Endothelial cell of umbilical vein (primary cell): ENCODE measurements around the gene SMCHD1. TPM values are rescaled to one million over a fixed set of nuclear protein-coding genes. Genes with fewer than 3 reads are reported as not detected.

Experiments used
- BruUV-seq: library from RNA; stranded (reverse); fragments of 400-500 nt; replicated peaks from 2 replicates; lab custom pipeline; 2021; lab: Mats Ljungman, UMichigan
- CTCF ChIA-PET: fragments of 300-600, 350-600 bp; sonication (Branson Sonifier 250); formaldehyde crosslinking; loops from one replicate; lab custom pipeline; 2021; ENCODE audit warnings: antibody characterized with exemption, inconsistent platforms; lab: Charles Lee
- POLR2A ChIA-PET: fragments of 300-600, 350-600 bp; sonication (Branson Sonifier 250); formaldehyde crosslinking; loops from one replicate; lab custom pipeline; 2021; ENCODE audit warnings: antibody characterized with exemption, inconsistent platforms; lab: Charles Lee
- DNase-seq: peaks from one replicate; pipeline ENCODE4 v3.0.0-alpha.2; 2011; ENCODE audit warnings: low read depth, low spot score
- FAIRE-seq: peaks from 2 replicates; lab custom pipeline; 2011; peaks lifted over from hg19 to GRCh38; lab: Jason Lieb, UNC
- H2AFZ ChIP-seq: 2 replicates; pipeline ENCODE4 v1.6.0; 2012; ENCODE audit warnings: low read depth, low read length, control low read depth, inconsistent platforms
- H3K27ac ChIP-seq: 2 replicates; pipeline ENCODE4 v1.5.1; 2011; ENCODE audit warnings: low read depth, mild to moderate bottlenecking, control low read depth, low read length, moderate library complexity; ENCODE audit not compliant: insufficient read depth
- H3K27me3 ChIP-seq, 2 experiments: 2 replicates each; pipeline versions ENCODE4 v1.6.0 to v1.6.1; 2011; ENCODE audit warnings: low read length in 2 of 2, mixed read lengths in 1 of 2; ENCODE audit not compliant: control insufficient read depth in 2 of 2, insufficient read depth in 2 of 2
- H3K36me3 ChIP-seq, 2 experiments: 2 replicates in 1 of 2; 3 replicates in 1 of 2; pipeline ENCODE4 v1.5.1; 2011; ENCODE audit warnings: low read length in 2 of 2, mild to moderate bottlenecking in 1 of 2, moderate library complexity in 1 of 2; ENCODE audit not compliant: control insufficient read depth in 2 of 2, insufficient read depth in 2 of 2; ENCODE audit errors: extremely low read depth in 1 of 2
- H3K4me1 ChIP-seq: 3 replicates; pipeline ENCODE4 v1.5.1; 2011; ENCODE audit warnings: mild to moderate bottlenecking, low read length; ENCODE audit not compliant: control insufficient read depth, insufficient read depth; ENCODE audit errors: extremely low read depth
- H3K4me2 ChIP-seq: 2 replicates; pipeline ENCODE4 v1.6.1; 2011; ENCODE audit warnings: low read length, control low read depth, mixed read lengths; ENCODE audit not compliant: insufficient read depth
- H3K4me3 ChIP-seq, 3 experiments: fragments of 200-600 bp in 1 of 3; sonication (generic), shearing (Covaris generic) in 1 of 3; replicated peaks in 1 of 3; 2 replicates each; pipeline ENCODE4 v1.5.1; 2011 to 2016; ENCODE audit warnings: control low read depth in 3 of 3, low read length in 3 of 3, mild to moderate bottlenecking in 2 of 3, inconsistent platforms in 1 of 3, low read depth in 1 of 3, moderate library complexity in 1 of 3; ENCODE audit not compliant: insufficient read depth in 1 of 3
- H3K79me2 ChIP-seq: 2 replicates; pipeline ENCODE4 v1.6.0; 2012; ENCODE audit warnings: low read length, inconsistent platforms; ENCODE audit not compliant: control insufficient read depth, insufficient read depth
- H3K9ac ChIP-seq: replicated peaks from 2 replicates; pipeline ENCODE3; 2011; ENCODE audit warnings: low read length, control low read depth; ENCODE audit not compliant: insufficient read depth; ENCODE audit errors: extremely low read depth
- H3K9me1 ChIP-seq: replicated peaks from 3 replicates; pipeline ENCODE4 v1.6.0; 2011; ENCODE audit warnings: mild to moderate bottlenecking, low read length; ENCODE audit not compliant: control insufficient read depth, insufficient read depth; ENCODE audit errors: extremely low read depth
- H3K9me3 ChIP-seq: replicated peaks from 2 replicates; pipeline ENCODE4 v1.5.1; 2012; ENCODE audit warnings: low read length, inconsistent platforms; ENCODE audit not compliant: control insufficient read depth, insufficient read depth
- H4K20me1 ChIP-seq: replicated peaks from 2 replicates; pipeline ENCODE3; 2011; ENCODE audit warnings: mild to moderate bottlenecking, low read length; ENCODE audit not compliant: control insufficient read depth, insufficient read depth; ENCODE audit errors: extremely low read depth
- CTCF ChIP-seq, 2 donors: IDR thresholded peaks; 1 replicate in 1 of 2; 2 replicates in 1 of 2; pipeline ENCODE4 v1.5.1; 2011; ENCODE audit warnings: low read length in 2 of 2, mild to moderate bottlenecking in 2 of 2, moderate library complexity in 2 of 2, control low read depth in 1 of 2, inconsistent platforms in 1 of 2, low read depth in 1 of 2; ENCODE audit not compliant: insufficient read depth in 1 of 2; ENCODE audit errors: extremely low read depth in 1 of 2
- EZH2 ChIP-seq: IDR thresholded peaks from 2 replicates; pipeline ENCODE4 v1.6.1; 2012; ENCODE audit warnings: borderline replicate concordance, low read depth, mild to moderate bottlenecking, moderate library complexity, low read length, inconsistent platforms; ENCODE audit not compliant: severe bottlenecking
- FOS ChIP-seq: IDR thresholded peaks from 2 replicates; pipeline ENCODE4 v1.6.1; 2011; ENCODE audit warnings: mild to moderate bottlenecking, low read length, moderate library complexity, borderline replicate concordance; ENCODE audit not compliant: insufficient read depth
- GATA2 ChIP-seq: IDR thresholded peaks from 2 replicates; pipeline ENCODE4 v1.7.0; 2011; ENCODE audit warnings: low read depth, mild to moderate bottlenecking, moderate library complexity, mixed read lengths, low read length; ENCODE audit not compliant: insufficient read length, insufficient read depth
- JUN ChIP-seq: IDR thresholded peaks from 2 replicates; pipeline ENCODE4 v1.6.1; 2011; ENCODE audit warnings: borderline replicate concordance, low read depth; ENCODE audit not compliant: insufficient read length, insufficient read depth
- MAX ChIP-seq: IDR thresholded peaks from 2 replicates; pipeline ENCODE4 v1.6.1; 2011; ENCODE audit not compliant: insufficient read depth, insufficient read length
- MYC ChIP-seq: IDR thresholded peaks from one replicate; pipeline ENCODE4 v1.6.1; 2011; ENCODE audit warnings: mild to moderate bottlenecking, low read depth, low read length
- POLR2A ChIP-seq: IDR thresholded peaks from 2 replicates; pipeline ENCODE4 v1.6.1; 2012; ENCODE audit warnings: low read depth, mild to moderate bottlenecking, control low read depth, low read length
- POLR2AphosphoS5 ChIP-seq: IDR thresholded peaks from 2 replicates; pipeline ENCODE4 v1.6.1; 2012; ENCODE audit warnings: low read depth, mild to moderate bottlenecking, control low read depth, low read length, moderate library complexity; ENCODE audit not compliant: insufficient read depth
- dilution Hi-C: fragments of 300-500 bp; cut with MboI; formaldehyde crosslinking; loops from one replicate; pipeline ENCODE4 v1.15.0; 2019; ENCODE audit warnings: low sequenced_read_pairs; ENCODE audit not compliant: extremely low pct_ligation_motif_present
- intact Hi-C: fragments of 100-400 bp; cut with micrococcal nuclease; formaldehyde crosslinking; loops from one replicate; pipeline ENCODE4 v1.10.0; 2022
- polyA plus RNA-seq, 4 experiments: library from polyadenylated mRNA; depleted of rRNA in 3 of 4; stranded (reverse) in 3 of 4; unstranded in 1 of 4; fragments of >200 nt; gene quantifications; 2 replicates each; pipeline versions ENCODE4 v1.2.1 to v1.2.3, GENCODE V29; 2011 to 2012; ENCODE audit warnings: missing spikeins in 1 of 4
- total RNA-seq: library from RNA; stranded (reverse); gene quantifications from 2 replicates; pipeline ENCODE4 v1.2.3, GENCODE V29; 2021

The SMCHD1 gene
- total and polyA plus RNA-seq, 2 donors (not counting 3 experiments of a cell fraction or from before 2014, with no cell fraction given) = 7.4 to 39.9 TPM

GRCh38 chr18:2774669-2775068 lies 119.1 kb downstream of the SMCHD1 start:
- Histone ChIP-seq H3K9me3 (no peaks in the 10 kb centered on the region), H3K27me3 (no peaks in the 10 kb centered on the region), H3K4me3 (no peak overlapping the region), H2AFZ (no peak overlapping the region), H3K9ac (no peak overlapping the region), H3K4me2 (no peak overlapping the region), H4K20me1 (no peaks in the 10 kb centered on the region), H3K27ac (no peak overlapping the region), H3K4me1 (peaks cover 7% of the 10 kb centered on the region), H3K36me3 (peaks cover 3 to 8% of the 10 kb centered on the region in 2 experiments), H3K79me2 (no peaks in the 10 kb centered on the region), H3K9me1 (no peaks in the 10 kb centered on the region)
- TF ChIP-seq MYC (no peak), EZH2 (no peak), POLR2A (no peak), CTCF (IDR thresholded peaks at IDR 0.05; ENCODE audit: extremely low read depth in 1 of 2, insufficient read depth in 1 of 2, low read depth in 1 of 2, low read length in 2 of 2) (no peak), JUN (no peak), POLR2AphosphoS5 (no peak), MAX (no peak), FOS (no peak), GATA2 (no peak)
- CTCF ChIA-PET = interaction anchor here (1.0 kb wide), 1 partner anchor 9 kb away, joined by 6 read pairs; no protein-coding TSS in a partner anchor
- DNase-seq (no peak), FAIRE-seq (no peak)
- intact Hi-C loops (loop anchor here (5.0 kb wide), 1 partner anchor 133 kb away; no protein-coding TSS in a partner anchor), dilution Hi-C loops (no loop called here)
- BruUV-seq = no TSS peak
- POLR2A ChIA-PET = no interaction called here
